CMK (cell line): ENCODE data around the gene IL1RN.
"Not testable (repeated sequence)": the region's sequence is repeated elsewhere in the genome, so short reads cannot be mapped to it uniquely, and the experiment has no call there.

Experiments used
- DNase-seq: peaks from one replicate; pipeline ENCODE4 v3.0.0-alpha.2; 2010; ENCODE audit warnings: low read depth

Gene IL1RN, protein sequence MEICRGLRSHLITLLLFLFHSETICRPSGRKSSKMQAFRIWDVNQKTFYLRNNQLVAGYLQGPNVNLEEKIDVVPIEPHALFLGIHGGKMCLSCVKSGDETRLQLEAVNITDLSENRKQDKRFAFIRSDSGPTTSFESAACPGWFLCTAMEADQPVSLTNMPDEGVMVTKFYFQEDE

DNA sequence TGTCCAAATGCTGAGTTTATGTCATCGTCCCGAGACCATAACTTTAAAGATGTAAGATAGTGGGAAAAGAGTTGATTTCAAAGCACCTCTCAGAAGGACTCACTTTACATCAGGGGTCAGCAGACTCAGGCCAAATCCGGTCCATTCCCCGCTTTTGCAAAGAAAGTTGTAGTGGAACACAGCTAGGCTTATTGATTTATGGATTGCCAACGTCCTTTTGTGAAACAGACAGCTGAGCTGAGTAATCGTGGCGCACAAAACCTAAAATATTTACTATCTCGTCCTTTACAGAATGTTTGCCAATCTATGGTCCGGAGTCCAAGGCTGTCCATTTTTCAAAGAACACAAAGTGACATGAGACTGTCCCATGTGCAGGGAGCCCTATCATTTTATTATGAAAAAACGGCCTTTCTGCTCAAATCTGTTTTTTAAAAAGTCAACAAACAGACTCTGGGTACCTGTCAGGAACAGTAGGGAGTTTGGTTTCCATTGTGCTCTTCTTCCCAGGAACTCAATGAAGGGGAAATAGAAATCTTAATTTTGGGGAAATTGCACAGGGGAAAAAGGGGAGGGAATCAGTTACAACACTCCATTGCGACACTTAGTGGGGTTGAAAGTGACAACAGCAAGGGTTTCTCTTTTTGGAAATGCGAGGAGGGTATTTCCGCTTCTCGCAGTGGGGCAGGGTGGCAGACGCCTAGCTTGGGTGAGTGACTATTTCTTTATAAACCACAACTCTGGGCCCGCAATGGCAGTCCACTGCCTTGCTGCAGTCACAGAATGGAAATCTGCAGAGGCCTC, at the start of gene IL1RN:
TSS of gene IL1RN (plus strand) at position 754 of the 801 bp plus-strand sequence. CDS start at position 781, 27 bp downstream.
- DNase-seq: no peak

DNA sequence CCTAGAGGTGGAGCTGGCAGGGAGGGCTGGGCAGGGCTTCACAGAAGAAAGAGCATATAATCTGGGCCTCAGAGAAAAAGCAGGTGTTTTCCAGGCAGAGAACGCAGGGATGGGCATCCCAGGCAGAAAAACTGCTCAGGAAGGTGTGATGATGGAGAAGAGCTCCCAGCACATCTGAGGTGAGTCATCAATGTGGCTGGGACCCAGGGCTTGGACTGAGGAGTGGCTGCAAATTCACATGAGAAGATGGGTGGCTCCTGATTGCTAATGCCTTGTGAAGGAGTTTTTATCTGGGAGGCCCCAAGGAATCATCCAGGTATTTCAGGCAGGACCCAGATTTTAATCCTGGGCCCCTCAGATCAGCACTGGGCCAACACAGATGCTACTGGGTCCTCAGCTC, 49.5 kb upstream of the IL1RN start:
- no peak for DNase-seq

DNA sequence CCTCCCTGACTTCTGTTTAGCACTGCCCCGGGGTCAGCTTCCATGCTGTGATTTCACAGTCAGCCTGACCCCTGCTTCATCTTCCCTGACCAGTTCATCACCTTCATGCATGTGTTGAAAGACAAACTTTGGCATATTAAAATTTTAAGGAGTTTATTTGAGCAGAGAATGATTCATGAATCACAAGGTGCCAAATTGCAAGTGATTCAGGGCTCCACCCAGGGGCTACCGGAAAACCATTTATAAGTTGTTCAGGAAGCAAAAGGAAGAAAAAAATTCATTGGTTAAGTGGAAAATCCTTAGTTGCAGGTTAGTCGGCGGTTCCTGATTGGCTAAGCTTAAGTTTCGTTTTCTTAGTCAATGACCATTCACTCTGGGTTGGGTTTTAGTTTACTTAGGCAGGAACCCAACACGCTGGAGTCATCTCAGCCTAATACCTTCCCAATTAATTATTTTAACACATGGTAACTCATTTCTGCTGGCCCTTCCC, 49.0 kb upstream of the IL1RN start:
- DNase-seq: no peak

DNA sequence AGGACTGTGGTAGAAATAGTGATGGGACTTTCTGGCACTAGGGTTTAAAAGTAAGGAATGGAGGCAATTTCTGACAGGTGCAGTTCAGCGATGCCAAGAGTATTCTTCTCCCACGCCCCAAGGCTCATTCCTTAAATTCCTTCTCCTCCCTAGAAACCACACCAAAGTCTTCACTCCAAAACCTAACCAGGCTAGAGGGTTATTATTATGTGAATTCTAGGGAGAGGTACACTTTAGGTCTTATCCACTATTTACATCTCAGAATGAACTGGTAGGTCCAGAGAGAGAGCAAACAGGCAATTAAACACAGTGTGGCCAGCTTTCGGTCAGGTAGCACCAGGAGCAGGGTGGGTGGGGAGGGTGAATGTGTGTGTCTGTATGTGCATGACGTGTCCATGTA, 48.3 kb upstream of the IL1RN start:
- no peak for DNase-seq

DNA sequence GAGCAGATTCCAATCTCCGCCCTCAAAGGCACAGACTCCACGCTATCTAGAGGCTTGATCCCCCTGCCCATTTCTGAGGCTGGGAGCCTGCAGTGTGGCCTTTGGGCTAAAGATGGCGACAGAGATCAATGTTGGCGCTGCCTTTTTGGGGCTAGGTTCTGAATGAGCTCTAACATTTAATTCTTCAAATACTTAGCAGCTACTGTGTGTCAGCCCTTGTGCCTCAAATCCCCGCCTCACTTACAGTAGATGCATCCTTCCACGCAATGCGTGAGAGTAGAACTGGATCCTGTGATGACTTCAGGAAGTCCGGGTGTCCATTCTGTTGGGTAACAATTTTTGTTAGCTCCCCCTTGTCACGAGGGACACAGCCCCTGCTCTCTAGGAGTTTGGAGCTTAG, 47.3 kb upstream of the IL1RN start:
- no peak for DNase-seq

DNA sequence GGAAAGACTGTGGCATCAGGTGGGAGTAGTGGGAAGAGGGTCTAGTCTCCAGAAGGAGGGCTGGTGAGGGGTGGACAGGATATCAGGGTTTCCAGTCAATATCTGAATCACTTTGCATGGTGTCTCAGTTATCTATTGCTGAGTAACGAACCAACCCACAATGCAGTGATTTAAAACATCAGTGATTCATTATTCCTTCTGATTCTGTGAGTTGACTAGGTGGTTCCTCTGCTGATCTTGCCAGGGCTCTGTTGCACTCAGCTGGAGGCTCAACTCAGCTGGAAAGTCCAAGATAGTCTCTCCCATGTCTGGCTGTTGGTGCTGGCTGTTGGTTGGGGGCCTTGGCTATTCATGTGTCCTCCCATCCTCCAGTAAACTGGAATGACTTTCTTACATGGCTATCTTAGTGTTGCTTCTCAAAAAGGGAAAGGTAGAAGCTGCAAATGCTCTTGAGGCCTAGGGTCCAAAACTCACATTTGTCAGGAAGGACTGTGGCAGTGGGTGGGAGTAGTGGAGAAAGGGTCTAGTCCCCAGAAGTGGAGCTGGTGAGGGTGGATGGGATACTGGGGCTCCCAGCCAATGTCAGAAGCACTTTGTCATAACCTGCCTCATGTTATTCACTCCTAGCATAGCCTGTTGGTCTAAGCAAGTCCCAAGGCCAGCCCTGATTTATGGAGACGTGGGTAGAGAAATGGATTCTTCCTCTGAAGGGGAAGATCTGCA, 45.7 kb upstream of the IL1RN start:
- no peak for DNase-seq

DNA sequence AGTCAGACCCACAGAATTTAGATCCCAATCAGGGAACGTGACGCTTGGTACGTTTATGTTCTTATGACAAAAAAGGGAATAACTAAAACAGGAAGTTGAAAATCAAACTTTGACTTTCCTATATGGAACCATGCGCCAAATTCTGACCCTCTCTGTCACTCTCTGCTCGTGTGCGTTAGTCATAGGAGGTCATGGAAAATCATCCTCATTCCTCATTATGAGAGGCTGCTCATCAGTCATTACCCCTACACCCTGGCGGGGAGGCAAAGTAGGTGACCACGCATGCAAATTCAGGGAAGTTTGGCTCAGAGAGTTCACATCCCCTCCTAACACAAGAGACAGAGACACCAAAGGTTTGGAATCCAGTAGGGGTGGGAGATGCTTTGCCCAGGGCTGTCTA, 44.1 kb upstream of the IL1RN start:
- DNase-seq: no peak

DNA sequence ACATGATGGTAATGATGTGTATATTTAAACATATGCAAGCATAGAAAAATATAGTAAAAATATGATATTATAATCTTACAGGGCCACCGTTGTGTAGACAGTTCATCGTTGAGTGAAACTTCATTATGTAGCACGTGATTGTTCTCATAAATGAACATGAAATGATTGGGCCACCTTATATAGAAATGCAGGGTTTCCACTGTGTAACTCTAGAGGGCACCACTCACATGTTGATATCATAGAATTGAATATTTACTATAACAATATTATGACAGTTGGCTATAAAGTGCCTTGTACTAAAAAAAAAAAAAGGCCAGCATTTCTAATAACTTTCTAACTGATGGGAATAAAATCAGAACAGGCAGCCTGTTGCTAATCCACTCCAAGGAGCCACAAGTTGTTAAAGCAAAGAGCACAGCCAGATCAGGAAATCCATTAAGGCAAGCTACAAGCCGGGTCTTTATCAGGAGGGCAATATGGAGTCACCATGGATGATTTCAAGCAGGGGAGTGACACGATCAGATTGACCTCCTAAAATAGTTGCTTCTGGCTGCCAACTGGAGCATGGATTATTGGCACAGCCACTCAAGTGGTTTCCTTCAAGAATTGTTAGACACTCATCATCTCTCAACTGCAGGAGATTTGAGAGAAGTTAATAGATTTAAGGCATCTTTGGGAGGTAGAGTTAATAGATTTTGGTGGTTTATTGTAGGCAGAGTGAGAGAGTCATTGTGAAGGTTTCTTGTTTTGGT, 43.0 kb upstream of the IL1RN start:
- DNase-seq: no peak

DNA sequence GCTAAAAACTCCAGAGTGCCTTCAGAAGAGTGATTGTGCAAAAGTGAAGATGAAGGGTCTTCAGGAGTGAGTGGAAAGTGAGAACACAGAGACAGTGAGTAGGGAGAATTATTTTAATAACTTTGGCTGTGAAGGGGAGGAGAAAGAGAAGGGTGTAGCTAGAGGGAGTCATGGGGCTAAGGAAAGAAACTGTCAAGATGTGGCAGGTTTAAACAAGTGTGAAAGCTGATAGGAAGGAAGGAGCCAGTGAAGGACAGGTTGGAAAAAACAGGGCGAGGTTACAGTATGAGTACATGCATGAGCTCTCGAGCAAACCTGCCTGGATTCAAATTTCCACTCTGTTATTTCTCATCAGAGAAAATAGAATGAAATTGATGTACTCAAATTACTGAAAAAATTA, 41.9 kb upstream of the IL1RN start:
- DNase-seq: no peak

DNA sequence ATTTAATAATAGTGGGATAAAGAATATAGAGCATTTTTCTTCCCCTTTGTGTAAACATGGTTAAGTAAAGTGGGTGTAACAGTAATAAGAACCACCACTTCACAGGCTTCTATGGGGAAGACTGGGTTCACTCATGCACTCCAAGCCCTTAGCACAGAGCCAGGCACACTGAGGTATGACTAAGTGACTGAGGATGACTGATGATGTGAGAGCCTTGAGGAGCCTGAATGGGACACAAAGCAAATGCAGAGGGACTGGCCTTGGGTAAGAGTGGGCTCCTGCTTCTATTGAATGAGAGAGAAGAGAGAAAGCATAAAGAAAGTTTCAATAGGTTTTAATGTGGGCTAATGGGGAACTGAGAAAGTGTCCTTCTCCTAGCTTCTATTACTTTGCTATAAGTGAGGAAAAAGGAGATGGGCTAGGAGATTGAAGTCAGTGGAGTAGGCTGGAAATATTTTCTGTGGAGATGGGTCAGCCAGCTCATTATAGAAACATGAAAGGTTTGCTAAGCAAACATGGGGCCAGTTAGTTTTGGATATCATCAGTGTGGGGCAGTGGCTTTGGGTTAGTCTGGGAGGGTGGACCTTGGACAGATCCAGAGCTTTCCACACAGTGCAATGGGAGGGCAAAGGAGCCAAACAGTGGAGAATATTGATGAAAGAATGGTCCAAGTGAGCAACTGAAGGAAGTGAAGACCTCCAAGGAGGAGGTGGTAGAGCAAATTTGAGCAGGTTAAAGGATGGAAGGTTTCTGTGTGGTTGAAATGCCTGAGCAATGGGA, 39.0 kb upstream of the IL1RN start:
- DNase-seq: no peak

DNA sequence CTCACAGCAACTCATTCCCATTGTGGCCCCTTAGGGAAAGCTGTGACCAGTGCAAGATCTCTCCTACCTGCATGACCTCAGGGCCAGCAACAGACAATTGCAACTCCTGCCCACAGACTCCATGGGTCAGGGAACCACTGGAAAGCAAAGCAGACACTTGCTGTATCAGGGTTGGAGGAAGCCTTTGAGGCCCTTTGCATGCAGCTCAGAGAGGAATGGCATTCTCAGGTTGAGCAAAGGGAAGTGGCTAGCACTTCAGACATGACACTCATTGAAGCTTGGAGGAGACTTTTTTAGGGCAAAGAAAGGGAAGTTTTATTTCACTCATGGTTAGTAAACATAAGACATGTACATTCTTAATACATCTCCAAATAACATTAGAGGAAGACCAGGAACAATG, 37.5 kb upstream of the IL1RN start:
- DNase-seq: no peak

DNA sequence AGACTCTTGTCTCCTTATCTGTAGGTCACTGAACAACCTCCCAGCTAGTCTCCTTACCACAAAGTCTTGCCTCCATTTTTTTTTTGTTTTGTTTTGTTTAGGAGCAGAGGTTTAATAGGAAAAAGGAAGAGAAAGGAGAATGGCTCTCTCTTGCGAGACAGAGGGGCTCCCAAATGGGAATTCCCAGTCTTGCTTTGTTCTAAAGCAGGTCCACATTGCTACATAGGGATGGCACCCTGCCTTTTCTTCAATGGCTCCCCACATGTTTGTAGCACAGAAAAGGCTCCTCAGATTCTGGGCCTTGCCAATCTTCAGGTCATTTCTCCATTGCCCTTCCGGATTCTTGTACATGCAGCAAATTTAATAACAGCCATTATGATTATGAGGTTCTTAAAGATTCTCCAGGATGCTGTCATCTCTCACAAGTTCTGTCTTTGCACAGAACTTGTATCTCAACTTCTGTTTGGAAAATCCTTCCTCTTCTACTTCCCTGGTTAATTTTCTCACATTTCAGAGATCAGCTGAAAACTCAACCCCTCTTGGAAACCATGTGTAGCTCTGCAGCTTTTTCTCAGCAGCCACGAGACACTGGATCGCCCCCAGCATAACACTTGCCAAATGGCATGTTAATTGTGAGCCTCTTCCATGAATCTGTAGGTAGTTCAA, 36.0 kb upstream of the IL1RN start:
- DNase-seq: no peak

DNA sequence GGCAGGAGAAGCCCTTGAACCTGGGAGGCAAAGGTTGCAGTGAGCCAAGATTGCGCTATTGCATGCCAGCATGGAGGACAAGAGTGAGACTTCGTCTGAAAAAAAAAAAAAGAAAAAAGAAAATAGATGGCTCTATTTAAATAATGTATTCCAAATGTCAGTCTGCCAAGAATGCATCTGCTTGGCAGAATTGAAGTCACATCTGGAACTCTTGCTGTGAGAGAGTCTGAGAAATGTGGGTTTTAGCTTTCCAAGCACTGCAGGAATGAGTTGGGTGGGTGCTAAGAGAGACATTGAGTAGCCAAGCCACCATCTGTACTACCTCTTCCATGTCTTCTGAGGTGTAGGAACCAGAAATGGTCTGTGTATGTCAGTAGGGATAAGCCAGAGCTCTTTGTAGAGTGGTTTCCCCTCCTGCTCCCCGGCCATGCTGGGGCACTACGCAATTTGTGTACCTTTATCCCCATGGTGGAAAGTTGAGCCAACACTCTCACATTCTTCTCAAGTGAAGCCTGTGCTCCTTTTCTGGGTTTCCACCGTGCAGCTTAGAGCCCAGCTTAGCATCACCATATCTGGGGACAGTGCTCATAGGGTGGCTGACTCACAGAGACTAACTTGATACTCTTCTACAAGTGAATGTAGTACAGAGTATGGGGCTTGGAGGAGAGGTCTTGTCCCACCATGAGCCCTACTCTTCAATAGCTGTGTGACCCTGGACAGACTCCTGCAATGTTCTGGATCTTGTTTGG, 34.4 kb upstream of the IL1RN start:
- DNase-seq: no peak

DNA sequence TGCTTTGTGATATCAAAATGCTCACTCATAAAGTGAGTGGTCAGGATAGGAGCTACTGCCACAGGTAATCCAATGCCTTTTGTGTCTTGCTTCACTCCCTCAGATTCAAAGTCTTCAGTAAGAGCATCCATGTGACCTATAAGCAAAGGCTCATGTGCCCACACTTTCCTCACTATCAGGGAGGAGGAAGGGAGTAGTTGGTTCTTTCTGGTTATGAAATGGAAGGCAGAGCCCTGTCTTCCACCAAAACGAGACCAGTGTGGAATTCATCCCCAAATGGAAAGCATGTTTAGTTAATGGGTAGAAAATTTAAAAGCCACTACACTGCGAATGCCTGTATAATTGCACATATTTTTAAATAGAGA, 33.8 kb upstream of the IL1RN start:
- no peak for DNase-seq

DNA sequence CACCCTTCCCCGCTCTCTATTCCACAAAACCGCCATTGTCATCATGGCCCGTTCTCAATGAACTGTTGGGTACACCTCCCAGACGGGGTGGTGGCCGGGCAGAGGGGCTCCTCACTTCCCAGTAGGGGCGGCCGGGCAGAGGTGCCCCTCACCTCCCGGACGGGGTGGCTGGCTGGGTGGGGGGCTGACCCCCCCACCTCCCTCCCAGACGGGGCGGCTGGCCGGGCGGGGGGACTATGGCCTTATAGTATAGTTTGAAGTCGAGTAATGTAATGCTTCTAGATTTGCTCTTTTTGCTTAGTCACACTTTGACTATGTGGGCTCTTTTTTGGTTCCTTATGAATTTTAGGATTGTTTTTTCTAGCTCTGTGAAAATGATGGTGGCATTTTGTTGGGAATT, 31.1 kb upstream of the IL1RN start:
- DNase-seq: not testable (repeated sequence)

DNA sequence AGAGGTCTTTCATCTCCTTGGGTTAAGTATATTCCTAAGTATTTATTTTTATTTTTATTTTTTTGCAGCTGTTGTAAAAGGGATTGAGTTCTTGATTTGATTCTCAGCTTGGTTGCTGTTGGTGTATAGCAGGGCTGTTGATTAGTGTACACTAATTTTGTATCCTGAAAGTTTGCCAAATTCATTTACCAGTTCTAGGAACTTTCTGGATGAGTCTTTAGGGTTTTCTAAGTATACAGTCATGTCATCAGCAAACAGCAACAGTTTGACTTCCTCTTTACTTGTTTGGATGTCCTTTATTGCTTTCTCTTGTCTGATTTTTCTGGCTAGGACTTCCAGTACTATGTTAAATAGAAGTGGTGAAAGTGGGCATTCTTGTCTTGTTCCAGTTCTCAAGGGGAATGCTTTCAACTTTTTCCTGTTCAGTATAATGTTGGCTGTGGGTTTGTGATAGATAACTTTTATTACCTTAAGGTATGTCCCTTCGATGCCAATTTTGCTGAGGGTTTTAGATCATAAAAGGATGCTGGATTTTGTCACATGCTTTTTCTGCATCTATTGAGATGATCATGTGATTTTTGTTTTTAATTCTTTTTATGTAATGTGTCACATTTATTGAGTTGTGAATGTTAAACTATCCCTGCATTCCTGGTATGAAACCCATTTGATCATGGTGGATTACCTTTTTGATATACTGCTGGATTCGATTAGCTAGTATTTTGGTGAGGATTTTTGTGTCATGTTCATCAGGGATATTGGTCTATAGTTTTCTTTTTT, 30.4 kb upstream of the IL1RN start:
- DNase-seq: not testable (repeated sequence)

DNA sequence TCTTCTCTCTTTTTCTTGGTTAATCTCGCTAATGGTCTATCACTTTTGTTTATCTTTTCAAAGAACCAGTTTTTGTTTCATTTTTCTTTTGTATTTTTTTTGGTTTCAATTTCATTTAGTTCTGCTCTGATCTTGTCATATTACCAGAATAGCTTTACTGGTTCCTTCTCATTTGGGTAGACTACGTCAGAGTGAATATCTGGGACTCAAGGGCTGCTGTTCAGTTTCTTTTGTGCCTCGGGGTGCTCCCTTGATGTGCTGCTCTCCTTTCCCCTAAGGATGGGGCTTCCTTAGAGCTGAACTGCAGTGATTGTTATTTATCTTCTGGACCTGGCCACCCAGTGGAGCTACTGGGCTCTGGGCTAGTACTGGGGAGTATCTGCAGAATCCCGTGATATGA, 29.4 kb upstream of the IL1RN start:
- no peak for DNase-seq

DNA sequence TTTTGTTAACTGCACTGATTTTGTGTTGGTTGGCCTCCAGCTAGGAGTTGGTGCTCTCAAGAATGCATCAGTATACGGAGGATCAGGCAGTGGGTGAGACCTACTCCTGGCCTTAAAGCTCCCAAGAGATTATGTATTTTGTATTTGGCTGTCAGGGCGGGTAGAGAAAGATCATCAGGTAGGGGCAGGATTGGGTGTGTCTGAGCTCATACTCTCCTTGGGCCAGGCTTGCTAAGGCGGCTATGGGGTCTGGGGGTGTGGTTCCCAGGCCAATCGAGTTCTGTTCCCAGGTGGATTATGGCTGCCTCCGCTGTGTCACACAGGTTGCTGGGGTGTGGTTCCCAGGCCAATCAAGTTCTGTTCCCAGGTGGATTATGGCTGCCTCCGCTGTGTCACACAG, 28.9 kb upstream of the IL1RN start:
- DNase-seq: no peak

DNA sequence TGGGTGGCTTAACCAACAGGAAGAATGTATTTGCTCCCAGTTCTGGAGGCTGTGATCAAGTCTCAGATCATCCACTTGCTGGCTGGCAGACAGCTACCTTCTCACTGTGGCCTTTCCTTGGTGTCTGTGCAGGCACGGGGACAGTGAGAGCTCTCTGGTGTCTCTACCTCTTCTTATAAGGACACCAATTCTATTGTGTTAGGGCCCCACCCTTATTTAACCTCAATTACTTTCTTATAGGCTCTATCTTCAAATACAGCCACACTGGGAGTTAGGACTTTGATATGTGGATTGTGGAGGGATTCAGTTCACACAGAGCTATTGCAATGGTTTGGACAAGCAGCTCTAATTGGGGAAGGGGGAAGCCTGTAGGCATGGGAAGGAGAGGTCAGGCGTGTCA, 25.3 kb upstream of the IL1RN start:
- no peak for DNase-seq

DNA sequence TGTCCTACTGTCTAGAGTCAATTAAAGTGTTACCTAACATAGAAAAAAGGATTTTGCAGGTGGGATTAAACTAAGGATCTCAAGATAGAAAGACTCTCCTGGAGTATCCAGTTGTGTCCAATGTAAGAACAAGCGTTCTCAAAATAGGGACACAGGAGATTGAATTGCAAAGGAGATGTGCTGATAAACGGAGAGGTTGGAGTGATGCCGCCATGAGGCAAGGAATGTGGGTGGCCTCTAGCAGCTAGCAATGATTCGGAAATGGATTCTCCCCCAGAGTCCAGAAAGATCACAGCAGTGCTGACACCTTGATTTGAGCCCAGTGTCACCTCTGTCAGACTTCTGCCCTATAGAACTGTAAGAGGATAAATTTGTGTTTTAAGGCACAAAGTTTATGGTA, 24.1 kb upstream of the IL1RN start:
- no peak for DNase-seq
